ENCODE measurements around the gene APOBEC3H.

GRCh38 chr22:39090426-39091064, 6.5 kb upstream of the APOBEC3H start:
- no peak for TF ChIP-seq CTCF (IDR thresholded peaks at IDR 0.05; ENCODE audit: low read depth, low read length)
- no peak for TF ChIP-seq POLR2A (IDR thresholded peaks at IDR 0.05; ENCODE audit: extremely low read depth, insufficient read length)
- TF ChIP-seq, protein P1, sequence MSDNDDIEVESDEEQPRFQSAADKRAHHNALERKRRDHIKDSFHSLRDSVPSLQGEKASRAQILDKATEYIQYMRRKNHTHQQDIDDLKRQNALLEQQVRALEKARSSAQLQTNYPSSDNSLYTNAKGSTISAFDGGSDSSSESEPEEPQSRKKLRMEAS (IDR thresholded peaks at IDR 0.05; ENCODE audit: low read depth, low read length), result no peak
- TF ChIP-seq MYC (IDR thresholded peaks at IDR 0.05; ENCODE audit: low read depth, low read length), result no peak
